Measurements from ENCODE around the gene VPREB3. TPM values are rescaled to one million over a fixed set of nuclear protein-coding genes. Genes with fewer than 3 reads are reported as not detected.

VPREB3 gene
- total and polyA plus RNA-seq, 2 donors (not counting 1 experiment from before 2014, with no cell fraction given), result not detected

- H3K27me3 ChIP-seq (ENCODE audit: control insufficient read depth, insufficient read depth, low read length), result no peaks in the 10 kb centered on the region
- peak overlapping the region; percentile 71 to 94 (median 86) for H3K4me3 ChIP-seq (replicated peaks in 1 of 4; ENCODE audit: control extremely low read depth in 1 of 4, insufficient read depth in 1 of 4, low read depth in 3 of 4, low read length in 4 of 4)
- H3K4me1 ChIP-seq (ENCODE audit: control insufficient read depth, extremely low read depth, insufficient read depth, low read length), result peaks cover 12% of the 10 kb centered on the region
- no peak overlapping the region for H2AFZ ChIP-seq (ENCODE audit: low read length)
- no peaks in the 10 kb centered on the region for H3K9me3 ChIP-seq (ENCODE audit: control insufficient read depth, insufficient read depth, low read depth, low read length)
- peak overlapping the region; percentile 60 for H3K9ac ChIP-seq (ENCODE audit: insufficient read depth, low read length)
- no peaks in the 10 kb centered on the region for H4K20me1 ChIP-seq (ENCODE audit: control insufficient read depth, extremely low read depth, insufficient read depth, low read length)
- H3K4me2 ChIP-seq (ENCODE audit: extremely low read depth, insufficient read depth, low read length), result peak overlapping the region; percentile 95
- no peak for TF ChIP-seq CTCF (conservative IDR thresholded peaks at IDR 0.05 in 1 of 2, IDR thresholded peaks at IDR 0.05 in 1 of 2; ENCODE audit: low read depth in 1 of 2, low read length in 2 of 2)
- TF ChIP-seq EZH2 (IDR thresholded peaks at IDR 0.05; ENCODE audit: low read length, missing control alignments), result no peak
- H3K36me3 ChIP-seq (ENCODE audit: control insufficient read depth, insufficient read depth, low read length), result peaks cover 1% of the 10 kb centered on the region
- H3K79me2 ChIP-seq (ENCODE audit: control insufficient read depth, insufficient read depth, low read length), result peaks cover 49% of the 10 kb centered on the region
- peak overlapping the region; percentile 95 for H3K27ac ChIP-seq (ENCODE audit: insufficient read depth, low read length)
- DNase-seq (ENCODE audit: low read depth in 2 of 2), result no peak
Measured at GRCh38 chr22:23787600-23787896, 33.3 kb upstream of the VPREB3 start.

GRCh38 chr22:23786752-23787599 is 32.8 kb upstream of the VPREB3 start, which contains the start of gene SMARCB1:
Gene SMARCB1, plus strand, starts transcription at chr22:23786966. Its CDS starts 204 bp downstream, at chr22:23787170.
- Histone ChIP-seq H3K4me2 (ENCODE audit: extremely low read depth, insufficient read depth, low read length) (peak within 1 kb of the TSS; percentile 95), H3K4me3 (replicated peaks in 1 of 4; ENCODE audit: control extremely low read depth in 1 of 4, insufficient read depth in 1 of 4, low read depth in 3 of 4, low read length in 4 of 4) (peak within 1 kb of the TSS; percentile 71 to 94 (median 86)), H3K4me1 (ENCODE audit: control insufficient read depth, extremely low read depth, insufficient read depth, low read length) (peaks cover 13% of the 10 kb centered on the region), H2AFZ (ENCODE audit: low read length) (peak within 1 kb of the TSS; percentile 2), H3K79me2 (ENCODE audit: control insufficient read depth, insufficient read depth, low read length) (peaks cover 43% of the 10 kb centered on the region), H3K36me3 (ENCODE audit: control insufficient read depth, insufficient read depth, low read length) (peaks cover 1% of the 10 kb centered on the region), H3K27ac (ENCODE audit: insufficient read depth, low read length) (peak within 1 kb of the TSS; percentile 95), H3K9ac (ENCODE audit: insufficient read depth, low read length) (peak within 1 kb of the TSS; percentile 99), H3K27me3 (ENCODE audit: control insufficient read depth, insufficient read depth, low read length) (no peaks in the 10 kb centered on the region), H3K9me3 (ENCODE audit: control insufficient read depth, insufficient read depth, low read depth, low read length) (no peaks in the 10 kb centered on the region), H4K20me1 (ENCODE audit: control insufficient read depth, extremely low read depth, insufficient read depth, low read length) (no peaks in the 10 kb centered on the region)
- peak; percentile 92 to 94 for DNase-seq (ENCODE audit: low read depth in 2 of 2)
- TF ChIP-seq EZH2 (IDR thresholded peaks at IDR 0.05; ENCODE audit: low read length, missing control alignments) (no peak), CTCF (conservative IDR thresholded peaks at IDR 0.05 in 1 of 2, IDR thresholded peaks at IDR 0.05 in 1 of 2; ENCODE audit: low read depth in 1 of 2, low read length in 2 of 2) (no peak)

- Histone ChIP-seq H3K4me1 (ENCODE audit: control insufficient read depth, extremely low read depth, insufficient read depth, low read length) (peaks cover 11% of the 10 kb centered on the region), H3K9me3 (ENCODE audit: control insufficient read depth, insufficient read depth, low read depth, low read length) (no peaks in the 10 kb centered on the region), H3K4me2 (ENCODE audit: extremely low read depth, insufficient read depth, low read length) (peak overlapping the region; percentile 90), H3K79me2 (ENCODE audit: control insufficient read depth, insufficient read depth, low read length) (peaks cover 36% of the 10 kb centered on the region), H2AFZ (ENCODE audit: low read length) (peak overlapping the region; percentile 2), H3K27ac (ENCODE audit: insufficient read depth, low read length) (peak overlapping the region; percentile 95), H3K36me3 (ENCODE audit: control insufficient read depth, insufficient read depth, low read length) (no peaks in the 10 kb centered on the region), H3K27me3 (ENCODE audit: control insufficient read depth, insufficient read depth, low read length) (no peaks in the 10 kb centered on the region), H4K20me1 (ENCODE audit: control insufficient read depth, extremely low read depth, insufficient read depth, low read length) (no peaks in the 10 kb centered on the region), H3K4me3 (replicated peaks in 1 of 4; ENCODE audit: control extremely low read depth in 1 of 4, insufficient read depth in 1 of 4, low read depth in 3 of 4, low read length in 4 of 4) (peak overlapping the region; percentile 5 to 94 (median 50)), H3K9ac (ENCODE audit: insufficient read depth, low read length) (peak overlapping the region; percentile 32)
- TF ChIP-seq CTCF (conservative IDR thresholded peaks at IDR 0.05 in 1 of 2, IDR thresholded peaks at IDR 0.05 in 1 of 2; ENCODE audit: low read depth in 1 of 2, low read length in 2 of 2) (no peak), EZH2 (IDR thresholded peaks at IDR 0.05; ENCODE audit: low read length, missing control alignments) (no peak)
- DNase-seq (ENCODE audit: low read depth in 2 of 2), result no peak
Measured at GRCh38 chr22:23786261-23786710, 32.1 kb upstream of the VPREB3 start.
